IPS-18a (cell line): Measurements from ENCODE around the gene MOSPD3.
A peak's percentile ranks its signal among the peaks of the same experiment; 100 is the strongest.

Experiments used
- H3K27ac ChIP-seq: one replicate; pipeline ENCODE4 v1.5.1; 2013; ENCODE audit warnings: low read length
- H3K27me3 ChIP-seq: one replicate; pipeline ENCODE4 v1.6.1; 2013; ENCODE audit warnings: mild to moderate bottlenecking, low read length; ENCODE audit not compliant: control insufficient read depth, insufficient read depth
- H3K36me3 ChIP-seq: one replicate; pipeline ENCODE4 v1.6.1; 2013; ENCODE audit warnings: low read depth, low read length; ENCODE audit not compliant: control insufficient read depth
- H3K4me1 ChIP-seq: one replicate; pipeline ENCODE4 v1.6.1; 2013; ENCODE audit warnings: low read depth, low read length; ENCODE audit not compliant: control insufficient read depth
- H3K4me3 ChIP-seq: one replicate; pipeline ENCODE4 v1.5.1; 2013; ENCODE audit warnings: low read length
- H3K9ac ChIP-seq: one replicate; pipeline ENCODE4 v1.6.1; 2013; ENCODE audit warnings: mild to moderate bottlenecking, low read length, moderate library complexity
- H3K9me3 ChIP-seq: one replicate; pipeline ENCODE4 v1.6.1; 2013; ENCODE audit warnings: low read depth, low read length; ENCODE audit not compliant: control insufficient read depth

Gene MOSPD3

GRCh38 chr7:100620804-100621203 is 8.5 kb downstream of the MOSPD3 start:
- Histone ChIP-seq H3K9ac (no peak overlapping the region), H3K4me1 (no peaks in the 10 kb centered on the region), H3K27me3 (peaks cover 3% of the 10 kb centered on the region)

GRCh38 chr7:100621554-100621953 is 9.2 kb downstream of the MOSPD3 start:
- Histone ChIP-seq H3K9ac (no peak overlapping the region), H3K36me3 (no peaks in the 10 kb centered on the region), H3K4me1 (no peaks in the 10 kb centered on the region), H3K9me3 (no peaks in the 10 kb centered on the region), H3K27me3 (peaks cover 9% of the 10 kb centered on the region), H3K4me3 (no peak overlapping the region), H3K27ac (no peak overlapping the region)

More at GRCh38 chr7:100620804-100621203, 8.5 kb downstream of the MOSPD3 start:
- Histone ChIP-seq H3K27ac (no peak overlapping the region), H3K9me3 (no peaks in the 10 kb centered on the region), H3K36me3 (no peaks in the 10 kb centered on the region), H3K4me3 (no peak overlapping the region)

GRCh38 chr7:100623951-100624824 is 11.8 kb downstream of the MOSPD3 start:
- Histone ChIP-seq H3K27ac (no peak overlapping the region), H3K4me1 (peaks cover 3% of the 10 kb centered on the region), H3K9me3 (no peaks in the 10 kb centered on the region)

GRCh38 chr7:100626055-100626454 is 13.7 kb downstream of the MOSPD3 start:
- peaks cover 17% of the 10 kb centered on the region for H3K27me3 ChIP-seq
- no peaks in the 10 kb centered on the region for H3K36me3 ChIP-seq
- no peak overlapping the region for H3K27ac ChIP-seq
- peaks cover 3% of the 10 kb centered on the region for H3K4me1 ChIP-seq
- H3K9me3 ChIP-seq, result no peaks in the 10 kb centered on the region
- no peak overlapping the region for H3K9ac ChIP-seq
- peak overlapping the region; percentile 53 for H3K4me3 ChIP-seq

More at GRCh38 chr7:100623951-100624824, 11.8 kb downstream of the MOSPD3 start:
- no peak overlapping the region for H3K9ac ChIP-seq
- no peak overlapping the region for H3K4me3 ChIP-seq
- peaks cover 17% of the 10 kb centered on the region for H3K27me3 ChIP-seq
- H3K36me3 ChIP-seq, result no peaks in the 10 kb centered on the region

GRCh38 chr7:100626530-100627237 is 14.3 kb downstream of the MOSPD3 start:
- Histone ChIP-seq H3K4me1 (peaks cover 3% of the 10 kb centered on the region), H3K9me3 (no peaks in the 10 kb centered on the region), H3K27me3 (peaks cover 18% of the 10 kb centered on the region), H3K9ac (peak overlapping the region; percentile 22), H3K36me3 (no peaks in the 10 kb centered on the region), H3K27ac (no peak overlapping the region), H3K4me3 (peak overlapping the region; percentile 53)

DNA sequence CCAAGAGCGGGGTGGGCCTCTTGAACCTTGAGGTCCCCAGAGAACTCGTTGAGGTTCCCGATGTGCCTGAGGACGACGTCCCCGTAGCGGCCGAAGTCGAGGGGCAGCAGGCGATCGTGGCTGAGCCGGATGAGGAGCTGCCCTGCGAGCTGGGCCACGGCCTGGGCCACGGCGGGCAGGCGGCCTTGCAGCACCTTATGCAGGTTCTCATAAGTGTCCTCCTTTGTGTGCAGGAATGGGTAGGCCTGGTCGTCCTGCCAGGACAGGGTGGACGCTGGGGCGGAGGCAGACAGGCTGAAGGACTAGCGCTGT is 14.9 kb downstream of the MOSPD3 start:
- Histone ChIP-seq H3K9ac (peak overlapping the region; percentile 22), H3K27ac (no peak overlapping the region), H3K4me3 (peak overlapping the region; percentile 53), H3K9me3 (no peaks in the 10 kb centered on the region), H3K36me3 (no peaks in the 10 kb centered on the region), H3K4me1 (peaks cover 3% of the 10 kb centered on the region), H3K27me3 (peaks cover 23% of the 10 kb centered on the region)

DNA sequence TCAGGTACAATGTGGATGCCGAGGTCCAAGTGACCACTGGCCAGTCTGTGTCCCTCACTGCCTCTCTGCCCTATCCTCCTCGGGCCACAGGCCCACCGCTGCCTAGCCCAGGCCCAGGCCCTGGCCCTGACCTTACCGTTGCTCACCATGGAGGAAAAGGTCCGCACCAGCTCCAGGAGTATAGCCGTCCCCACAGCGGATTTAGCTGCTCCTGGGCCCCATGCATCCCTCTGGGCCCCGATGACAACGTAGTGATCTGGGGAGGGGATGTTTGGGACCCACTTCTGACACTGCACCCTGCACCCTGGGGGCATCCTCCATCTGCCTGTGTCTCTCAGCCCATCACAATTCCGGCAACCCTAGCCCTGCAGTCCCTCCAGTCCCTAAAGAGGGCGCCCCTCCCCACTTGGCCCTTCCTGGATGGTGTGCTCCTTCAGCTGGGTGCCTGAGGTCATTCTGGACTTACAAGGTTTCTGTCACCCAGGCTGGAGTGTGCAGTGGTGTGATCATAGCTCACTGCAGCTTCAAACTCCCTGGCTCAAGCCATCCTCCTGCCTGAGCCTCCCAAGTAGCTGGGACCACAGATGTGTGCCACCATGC is 16.9 kb downstream of the MOSPD3 start:
- Histone ChIP-seq H3K9me3 (no peaks in the 10 kb centered on the region), H3K4me1 (peaks cover 3% of the 10 kb centered on the region), H3K36me3 (no peaks in the 10 kb centered on the region), H3K4me3 (no peak overlapping the region), H3K27me3 (peaks cover 36% of the 10 kb centered on the region), H3K27ac (no peak overlapping the region), H3K9ac (no peak overlapping the region)

DNA sequence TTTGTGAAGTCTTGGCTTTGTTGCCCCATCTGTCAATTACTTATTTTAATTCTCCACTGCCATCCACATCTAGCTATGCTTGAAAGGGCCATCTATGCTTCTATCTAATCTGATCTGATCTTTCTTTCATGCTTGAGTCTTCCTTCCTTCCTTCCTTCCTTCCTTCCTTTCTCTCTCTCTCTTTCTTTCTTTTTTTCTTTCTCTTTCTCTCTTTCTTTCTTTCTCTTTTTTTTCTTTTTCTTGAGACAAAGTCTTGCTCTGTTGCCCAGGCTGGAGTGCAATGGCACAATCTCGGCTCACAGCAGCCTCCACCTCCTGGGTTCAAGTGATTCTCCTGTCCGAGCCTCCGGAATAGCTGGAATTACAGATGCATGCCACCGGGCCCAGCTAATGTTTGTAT is 17.7 kb downstream of the MOSPD3 start:
- Histone ChIP-seq H3K27ac (no peak overlapping the region), H3K4me1 (peaks cover 3% of the 10 kb centered on the region), H3K27me3 (peaks cover 36% of the 10 kb centered on the region)

GRCh38 chr7:100632951-100633717 is 20.8 kb downstream of the MOSPD3 start:
- H3K9ac ChIP-seq, result peak overlapping the region; percentile 50
- H3K27ac ChIP-seq, result no peak overlapping the region
- peak overlapping the region; percentile 62 for H3K4me3 ChIP-seq
- H3K9me3 ChIP-seq, result no peaks in the 10 kb centered on the region
- peaks cover 19% of the 10 kb centered on the region for H3K27me3 ChIP-seq
- no peaks in the 10 kb centered on the region for H3K4me1 ChIP-seq
- no peaks in the 10 kb centered on the region for H3K36me3 ChIP-seq

More for the DNA sequence above, 17.7 kb downstream of the MOSPD3 start:
- Histone ChIP-seq H3K9me3 (no peaks in the 10 kb centered on the region), H3K4me3 (no peak overlapping the region), H3K9ac (no peak overlapping the region), H3K36me3 (no peaks in the 10 kb centered on the region)

DNA sequence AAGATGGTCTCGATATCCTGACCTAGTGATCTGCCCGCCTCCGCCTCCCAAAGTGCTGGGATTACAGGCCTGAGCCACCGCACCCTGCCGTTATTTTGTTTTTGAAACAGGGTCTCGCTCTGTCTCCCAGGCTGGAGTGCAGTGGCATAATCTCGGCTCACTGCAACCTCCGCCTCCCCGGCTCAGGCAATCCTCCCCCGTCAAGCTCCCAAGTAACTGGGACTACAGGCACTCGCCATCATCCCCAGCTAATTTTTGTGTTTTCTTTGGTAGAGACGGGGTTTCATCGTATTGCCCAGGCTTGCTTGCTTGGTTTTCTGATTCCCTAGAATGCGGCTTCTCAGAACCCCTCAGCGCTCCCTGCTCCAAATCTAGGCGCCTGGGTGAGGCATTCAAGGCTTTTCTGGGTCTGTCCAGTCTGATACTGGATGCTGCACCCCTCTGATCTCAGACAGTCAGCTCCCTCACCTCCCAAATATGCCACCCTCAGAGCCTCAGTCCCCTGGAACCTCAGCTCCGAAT is 27.7 kb downstream of the MOSPD3 start:
- Histone ChIP-seq H3K4me3 (no peak overlapping the region), H3K27me3 (no peaks in the 10 kb centered on the region), H3K9me3 (no peaks in the 10 kb centered on the region), H3K27ac (no peak overlapping the region), H3K4me1 (no peaks in the 10 kb centered on the region), H3K9ac (no peak overlapping the region), H3K36me3 (no peaks in the 10 kb centered on the region)
